NOMO-1 (cell line): ENCODE data around the gene ITM2B.
A peak's percentile ranks its signal among the peaks of the same experiment; 100 is the strongest.

ENCODE experiments used
- DNase-seq, 2 experiments: peaks; one replicate each; lab custom pipeline; 2025; ENCODE audit not compliant: unreplicated experiment in 2 of 2; lab: John Stamatoyannopoulos, UW

ITM2B gene

DNA sequence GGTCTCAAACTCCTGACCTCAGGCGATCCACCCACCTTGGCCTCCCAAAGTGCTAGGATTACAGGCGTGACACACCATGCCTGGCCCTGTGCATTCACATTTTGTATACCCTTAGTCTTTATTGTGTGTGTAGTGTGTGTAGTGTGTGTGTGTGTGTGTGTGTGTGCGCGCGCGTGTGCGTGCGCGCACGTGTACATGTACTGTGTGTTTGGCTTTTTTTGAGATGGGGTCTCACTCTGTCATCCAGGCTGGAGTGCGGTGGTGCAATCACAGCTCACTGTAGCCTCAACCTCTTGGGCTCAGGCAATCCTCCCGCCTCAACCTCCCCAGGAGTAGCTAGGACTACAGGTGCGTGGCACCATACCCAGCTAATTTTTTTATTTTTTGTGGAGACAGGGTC is 22.1 kb downstream of the ITM2B start:
- DNase-seq, result no peak

GRCh38 chr13:48255954-48256353 is 22.9 kb downstream of the ITM2B start:
- no peak for DNase-seq

DNA sequence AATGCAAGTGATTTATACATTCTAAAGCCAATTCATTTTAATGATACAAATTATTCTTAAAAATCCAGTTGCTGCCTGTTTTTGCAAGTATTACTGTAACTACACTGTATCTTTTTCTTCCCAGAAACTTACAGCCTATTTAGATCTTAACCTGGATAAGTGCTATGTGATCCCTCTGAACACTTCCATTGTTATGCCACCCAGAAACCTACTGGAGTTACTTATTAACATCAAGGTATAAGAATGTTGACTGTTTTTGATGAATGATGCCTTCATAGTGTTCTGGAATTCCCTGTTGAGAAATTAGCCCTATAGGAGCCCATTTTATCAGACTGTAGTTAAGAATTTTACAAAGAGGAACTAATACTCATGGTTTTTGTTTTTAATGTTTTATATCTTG is 25.0 kb downstream of the ITM2B start:
- DNase-seq, result no peak

GRCh38 chr13:48258430-48258829 is 25.4 kb downstream of the ITM2B start:
- DNase-seq, result no peak

- DNase-seq, result no peak
Measured at GRCh38 chr13:48260970-48261369, 28.0 kb downstream of the ITM2B start.

DNA sequence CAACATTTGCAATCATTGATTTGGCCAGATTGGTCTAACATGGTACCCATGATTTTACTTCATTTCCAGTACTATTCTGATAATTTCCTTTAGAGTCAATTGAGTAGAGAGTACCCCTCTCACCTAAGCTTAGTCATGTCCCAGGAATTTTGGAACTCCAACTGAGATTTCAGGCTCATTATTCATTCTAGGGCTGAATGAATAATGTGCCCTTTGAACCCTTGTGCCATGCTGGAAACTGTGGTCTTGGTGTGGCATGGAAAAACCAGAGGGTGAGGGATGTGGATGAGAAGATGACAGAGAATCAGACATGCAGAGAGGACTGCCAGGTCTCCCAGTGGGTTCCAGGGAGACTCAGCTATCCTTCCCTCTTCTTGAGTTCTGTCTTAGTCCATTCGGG is 30.2 kb downstream of the ITM2B start:
- no peak for DNase-seq

DNA sequence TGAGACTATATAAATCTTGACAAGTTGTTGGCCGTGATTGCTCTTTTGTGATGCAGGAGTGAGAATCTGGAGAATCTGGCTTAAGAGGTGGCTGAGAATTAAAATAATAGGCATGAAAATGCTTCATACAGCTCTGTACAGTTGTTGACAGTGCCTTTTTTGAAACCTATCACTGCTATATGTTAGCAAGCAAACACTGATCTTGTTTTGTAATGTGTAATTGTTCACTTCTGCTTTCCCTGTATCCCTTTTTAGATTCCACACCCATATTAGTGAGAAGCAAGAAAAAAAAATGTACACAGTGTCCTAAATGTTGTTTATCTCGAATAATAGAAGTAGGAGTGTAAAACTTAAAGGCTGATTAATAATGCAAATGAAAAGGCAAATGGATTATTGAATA is 31.1 kb downstream of the ITM2B start:
- peak in 1 of 2 experiments; percentile 62 for DNase-seq

GRCh38 chr13:48265217-48265815 is 32.3 kb downstream of the ITM2B start:
- no peak for DNase-seq

DNA sequence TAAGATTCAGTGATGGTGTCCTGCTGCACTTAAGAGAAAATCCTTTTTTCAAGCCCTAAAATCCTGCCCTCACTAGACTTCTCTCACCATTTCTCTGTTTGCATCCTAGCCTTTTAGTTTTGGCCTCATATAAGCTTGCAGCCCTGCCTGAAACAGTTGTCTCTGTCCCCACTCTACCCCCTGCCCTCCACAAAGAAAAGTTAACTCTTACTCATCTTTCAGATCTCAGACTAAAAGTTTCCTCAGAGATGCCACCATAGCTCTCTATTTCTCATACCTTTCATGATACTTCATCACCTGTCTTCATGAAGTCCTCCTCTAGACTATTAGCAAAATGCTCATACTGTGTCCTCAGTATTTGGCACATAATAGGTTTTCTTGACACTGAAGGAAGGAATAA is 33.1 kb downstream of the ITM2B start:
- no peak for DNase-seq

DNA sequence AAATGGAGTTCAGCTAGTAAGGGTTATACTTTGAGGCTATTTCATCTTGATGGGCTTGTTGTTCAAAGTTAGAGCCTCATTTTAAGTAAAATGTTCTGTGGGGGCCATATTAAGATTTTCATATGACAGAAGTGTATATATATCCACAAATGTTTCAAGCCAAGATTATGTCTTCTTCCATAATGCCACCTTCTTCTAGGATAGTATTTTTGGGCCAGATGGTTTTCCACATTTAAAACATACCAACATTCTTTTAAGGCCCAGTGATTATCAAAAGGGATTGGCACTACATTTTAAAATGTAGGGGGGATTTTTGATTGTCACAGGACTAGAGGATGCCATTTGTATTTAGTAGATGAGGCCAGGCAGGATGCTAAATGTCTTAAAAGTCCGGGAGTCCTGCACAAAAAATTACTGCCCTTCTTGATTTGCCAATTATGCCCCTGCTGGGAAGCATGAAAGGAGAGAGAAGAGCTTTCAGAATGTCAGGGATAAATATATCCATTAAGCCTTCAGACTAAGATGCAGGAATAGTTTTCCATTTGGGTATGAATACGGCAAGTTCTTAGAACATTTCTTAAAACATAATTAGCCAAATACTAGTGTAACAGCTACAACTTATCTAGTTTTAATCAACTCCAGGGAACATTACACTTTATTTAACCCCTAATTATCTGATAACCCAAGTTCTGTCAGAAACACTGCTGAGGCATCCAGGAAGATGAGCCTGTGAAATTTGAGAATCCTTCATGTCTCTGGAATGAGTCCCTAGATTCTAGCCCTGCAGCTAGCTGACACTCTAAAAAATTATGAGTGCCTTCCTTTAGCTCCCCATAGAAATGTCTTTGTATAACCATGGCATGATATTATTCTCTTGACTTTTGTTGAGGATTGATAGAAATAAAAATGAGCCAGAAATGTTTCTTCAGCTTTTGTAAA is 34.0 kb downstream of the ITM2B start:
- DNase-seq, result no peak

GRCh38 chr13:48268019-48268418 is 35.0 kb downstream of the ITM2B start:
- DNase-seq, result no peak

DNA sequence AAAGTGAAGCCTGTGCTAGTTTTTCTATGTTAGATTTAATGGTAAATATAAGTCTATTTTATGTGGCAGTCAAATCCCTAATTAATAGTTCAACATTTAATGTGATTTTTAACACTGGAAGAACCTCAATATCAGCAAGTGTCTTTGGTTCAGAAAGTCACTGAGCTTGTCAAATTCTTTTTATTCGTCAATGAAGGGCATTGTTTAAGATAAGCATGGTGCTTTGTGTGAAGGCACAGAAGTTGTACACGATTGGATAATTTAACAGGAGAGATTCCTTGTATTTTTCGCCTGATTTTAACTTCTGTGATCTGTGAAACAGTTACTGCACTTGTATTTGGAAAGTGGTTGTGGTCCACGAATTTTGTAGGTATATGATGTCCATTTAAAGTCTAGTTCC is 40.3 kb downstream of the ITM2B start:
- no peak for DNase-seq

GRCh38 chr13:48275507-48275906 is 42.5 kb downstream of the ITM2B start:
- no peak for DNase-seq

DNA sequence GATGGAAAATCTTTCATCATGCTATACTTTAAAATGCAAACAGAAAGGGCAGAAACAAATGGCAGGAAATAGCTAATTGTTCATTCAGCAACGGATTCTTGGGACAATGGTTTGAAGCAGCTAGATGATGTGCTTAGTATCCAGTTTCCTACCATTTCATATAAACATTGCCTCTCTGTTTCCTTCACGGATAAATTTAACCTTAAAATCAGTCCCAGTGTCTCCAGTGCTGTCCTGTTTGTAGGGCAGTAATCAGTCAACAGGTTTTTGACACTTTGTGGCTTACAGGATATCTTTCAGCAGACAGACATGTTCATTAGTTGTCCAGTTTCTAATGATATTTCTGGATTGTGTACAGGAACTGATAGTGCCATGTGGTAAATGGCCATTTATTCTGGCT is 45.8 kb downstream of the ITM2B start:
- DNase-seq, result no peak

- no peak for DNase-seq
Measured at GRCh38 chr13:48281556-48281955, 48.5 kb downstream of the ITM2B start.

GRCh38 chr13:48291730-48292129 is 58.7 kb downstream of the ITM2B start:
- no peak for DNase-seq

- DNase-seq, result no peak
Measured at GRCh38 chr13:48292650-48293049, 59.6 kb downstream of the ITM2B start.

DNA sequence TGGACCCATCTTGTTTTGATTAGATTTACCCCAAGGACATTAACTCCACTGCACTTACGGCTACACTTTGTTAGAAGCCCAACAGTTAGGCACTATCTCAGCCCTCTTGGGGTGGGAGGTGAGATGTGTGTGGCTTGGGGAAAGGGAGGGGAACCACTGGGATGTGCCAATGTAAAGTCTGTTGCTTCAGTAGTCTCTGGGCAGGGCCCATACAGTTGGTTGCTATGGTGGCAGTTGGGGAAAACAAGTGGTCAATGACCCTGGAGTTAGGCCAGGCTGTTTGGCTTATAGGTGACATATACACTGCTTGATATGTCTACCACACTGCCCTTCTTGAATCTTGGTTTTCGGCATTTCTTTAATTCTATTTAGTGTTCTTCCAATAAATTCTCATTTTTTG is 61.6 kb downstream of the ITM2B start:
- no peak for DNase-seq

GRCh38 chr13:48295271-48295670 is 62.3 kb downstream of the ITM2B start:
- no peak for DNase-seq

GRCh38 chr13:48296528-48296927 is 63.5 kb downstream of the ITM2B start:
- DNase-seq, result no peak

GRCh38 chr13:48297131-48297786 is 64.3 kb downstream of the ITM2B start:
- DNase-seq, result no peak

GRCh38 chr13:48299591-48299990 is 66.6 kb downstream of the ITM2B start:
- DNase-seq, result no peak
